Hepatocyte (in vitro differentiated cells): Measurements from ENCODE around the gene TP53I11.

Experiments used
- EZH2 ChIP-seq: fragments of 200-600 bp; sonication (generic); IDR thresholded peaks from 2 replicates; pipeline ENCODE4 v1.6.1; 2016; ENCODE audit warnings: antibody characterized with exemption, mild to moderate bottlenecking, borderline replicate concordance
- TF ChIP-seq, protein P1 (sequence below): fragments of 200-600 bp; sonication (generic); IDR thresholded peaks from 2 replicates; pipeline ENCODE4 v1.5.1; 2016; ENCODE audit warnings: antibody characterized with exemption, mild to moderate bottlenecking; ENCODE audit not compliant: poor library complexity

DNA sequence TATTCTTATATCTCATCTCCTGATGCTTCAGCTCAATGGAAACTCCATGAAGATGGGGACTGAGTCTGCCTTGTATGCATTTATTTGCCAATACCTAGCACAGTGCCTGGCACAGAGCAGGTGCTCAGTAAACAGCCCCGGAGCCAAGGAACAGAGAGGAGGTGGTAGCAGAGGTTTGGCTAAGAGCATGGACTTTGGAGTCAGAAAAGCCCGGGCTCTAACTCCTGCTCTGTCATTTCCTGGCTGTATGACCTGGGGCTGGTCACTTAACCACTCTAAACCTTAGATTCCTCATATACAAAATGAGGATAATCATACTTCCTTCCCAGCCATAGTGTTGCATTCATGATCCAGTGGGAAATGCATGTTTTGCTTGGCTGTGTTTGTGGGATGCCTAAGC, 36.6 kb downstream of the TP53I11 start:
- TF ChIP-seq EZH2, result no peak
- TF ChIP-seq, protein P1, sequence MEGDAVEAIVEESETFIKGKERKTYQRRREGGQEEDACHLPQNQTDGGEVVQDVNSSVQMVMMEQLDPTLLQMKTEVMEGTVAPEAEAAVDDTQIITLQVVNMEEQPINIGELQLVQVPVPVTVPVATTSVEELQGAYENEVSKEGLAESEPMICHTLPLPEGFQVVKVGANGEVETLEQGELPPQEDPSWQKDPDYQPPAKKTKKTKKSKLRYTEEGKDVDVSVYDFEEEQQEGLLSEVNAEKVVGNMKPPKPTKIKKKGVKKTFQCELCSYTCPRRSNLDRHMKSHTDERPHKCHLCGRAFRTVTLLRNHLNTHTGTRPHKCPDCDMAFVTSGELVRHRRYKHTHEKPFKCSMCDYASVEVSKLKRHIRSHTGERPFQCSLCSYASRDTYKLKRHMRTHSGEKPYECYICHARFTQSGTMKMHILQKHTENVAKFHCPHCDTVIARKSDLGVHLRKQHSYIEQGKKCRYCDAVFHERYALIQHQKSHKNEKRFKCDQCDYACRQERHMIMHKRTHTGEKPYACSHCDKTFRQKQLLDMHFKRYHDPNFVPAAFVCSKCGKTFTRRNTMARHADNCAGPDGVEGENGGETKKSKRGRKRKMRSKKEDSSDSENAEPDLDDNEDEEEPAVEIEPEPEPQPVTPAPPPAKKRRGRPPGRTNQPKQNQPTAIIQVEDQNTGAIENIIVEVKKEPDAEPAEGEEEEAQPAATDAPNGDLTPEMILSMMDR, result no peak
